Lower leg skin (tissue), 4 donors: Measurements from ENCODE around the gene CMIP. TPM values are rescaled to one million over a fixed set of nuclear protein-coding genes. Genes with fewer than 3 reads are reported as not detected.

ENCODE experiments used
- DNase-seq, 2 donors: peaks; one replicate each; pipeline ENCODE4 v3.0.0-alpha.2; 2019; ENCODE audit warnings: low spot score in 2 of 2
- H3K4me3 ChIP-seq: fragments of 200-600 bp; sonication (generic); 2 replicates; pipeline ENCODE4 v1.5.1; 2017; ENCODE audit warnings: mild to moderate bottlenecking, low read depth; ENCODE audit not compliant: poor library complexity, severe bottlenecking
- CTCF ChIP-seq, 3 donors: fragments of 450-650 bp; IDR thresholded peaks; one replicate each; pipeline ENCODE4 v1.5.1; 2016; ENCODE audit warnings: antibody characterized with exemption in 3 of 3, mild to moderate bottlenecking in 3 of 3, moderate library complexity in 2 of 3
- POLR2A ChIP-seq, 2 donors: fragments of 450-650 bp; IDR thresholded peaks; one replicate each; pipeline ENCODE4 v1.6.1; 2016 to 2017; ENCODE audit warnings: antibody characterized with exemption in 2 of 2, mild to moderate bottlenecking in 1 of 2, moderate library complexity in 1 of 2
- WGBS, 2 donors: methylation state at CpG; one replicate each; pipeline ENCODE4 v1.1.5; 2018; 5-methylcytosine and 5-hydroxymethylcytosine counted together
- intact Hi-C: fragments of 100-400 bp; cut with DNase I; formaldehyde crosslinking; loops from one replicate; pipeline ENCODE4 v1.15.0; 2023; ENCODE audit warnings: low total_unique reads
- total RNA-seq, 4 donors: library from RNA; depleted of rRNA; stranded (reverse); fragments of >200 nt; gene quantifications; one replicate each; pipeline ENCODE4 v1.1.0, GENCODE V29; 2016

The CMIP gene
- total RNA-seq, 4 donors from 2014 or later: 53.7 to 115 (median 77.4) TPM

- TF ChIP-seq POLR2A (IDR thresholded peaks at IDR 0.05) (no peak), CTCF (IDR thresholded peaks at IDR 0.05) (no peak)
- intact Hi-C loops: no loop called here
- 93 to 95% methylated on average over 11 of the region's 11 CpGs for WGBS, 2 donors
- DNase-seq: no peak
- no peak overlapping the region for H3K4me3 ChIP-seq
Observed at GRCh38 chr16:81498351-81498750, 53.7 kb downstream of the CMIP start.

GRCh38 chr16:81499576-81500380 is 55.2 kb downstream of the CMIP start:
- intact Hi-C loops: no loop called here
- TF ChIP-seq POLR2A (IDR thresholded peaks at IDR 0.05) (no peak), CTCF (IDR thresholded peaks at IDR 0.05) (no peak)
- no peak for DNase-seq
- 57 to 63% methylated on average over 20 of the region's 20 CpGs for WGBS, 2 donors
- H3K4me3 ChIP-seq: no peak overlapping the region

- no peak for DNase-seq
- no peak overlapping the region for H3K4me3 ChIP-seq
- 55 to 69% methylated on average over 17 of the region's 17 CpGs for WGBS, 2 donors
- intact Hi-C loops: no loop called here
- no peak for TF ChIP-seq CTCF (IDR thresholded peaks at IDR 0.05)
Observed at GRCh38 chr16:81500833-81501521, 56.4 kb downstream of the CMIP start.

- 85% methylated on average over 17 of the region's 17 CpGs for whole genome bisulfite sequencing, 2 donors
Observed at GRCh38 chr16:81502396-81503070, 57.9 kb downstream of the CMIP start.

More at GRCh38 chr16:81502396-81503070, 57.9 kb downstream of the CMIP start:
- TF ChIP-seq CTCF (IDR thresholded peaks at IDR 0.05) (no peak), POLR2A (IDR thresholded peaks at IDR 0.05) (no peak)
- no peak overlapping the region for H3K4me3 ChIP-seq
- no peak for DNase-seq
- intact Hi-C loops: no loop called here
